Brain microvascular endothelial cell (primary cell): Measurements from ENCODE around the gene BRI3BP.
"Not testable (repeated sequence)": the region's sequence is repeated elsewhere in the genome, so short reads cannot be mapped to it uniquely, and the experiment has no call there.

Experiments used
- DNase-seq: peaks from one replicate; pipeline ENCODE4 v3.0.0-alpha.2; 2020
- H3K27ac ChIP-seq: fragments of 250-450 bp; sonication (Bioruptor Pico); 2 replicates; pipeline ENCODE4 v1.5.1; 2020; ENCODE audit warnings: mild to moderate bottlenecking, moderate library complexity
- H3K27me3 ChIP-seq: fragments of 250-450 bp; sonication (Bioruptor Pico); replicated peaks from 2 replicates; pipeline ENCODE4 v1.5.1; 2020; ENCODE audit warnings: mild to moderate bottlenecking
- H3K36me3 ChIP-seq: fragments of 250-450 bp; sonication (Bioruptor Pico); replicated peaks from 2 replicates; pipeline ENCODE4 v1.5.1; 2020; ENCODE audit warnings: mild to moderate bottlenecking
- H3K4me3 ChIP-seq: 2 replicates; pipeline ENCODE4 v1.5.1; 2011; ENCODE audit warnings: low read depth, mild to moderate bottlenecking, control low read depth, low read length, moderate library complexity
- CTCF ChIP-seq: IDR thresholded peaks from 2 replicates; pipeline ENCODE4 v1.5.1; 2011; ENCODE audit warnings: low read depth, mild to moderate bottlenecking, moderate library complexity, low read length, control low read depth, inconsistent platforms; ENCODE audit errors: missing control alignments
- in situ Hi-C: cut with HindIII; loops from 2 replicates; pipeline ENCODE4 v1.10.0; 2017; ENCODE audit warnings: low sequenced_read_pairs, low pct_ligation_motif_present

Gene BRI3BP

GRCh38 chr12:124975276-124975675 lies 18.2 kb upstream of the BRI3BP start:
- no peak overlapping the region for H3K4me3 ChIP-seq
- H3K27me3 ChIP-seq = no peaks in the 10 kb centered on the region
- in situ Hi-C loops = no loop called here
- no peak overlapping the region for H3K27ac ChIP-seq
- no peak for TF ChIP-seq CTCF
- DNase-seq = no peak
- peaks cover 53% of the 10 kb centered on the region for H3K36me3 ChIP-seq

GRCh38 chr12:124976999-124977398 lies 16.4 kb upstream of the BRI3BP start:
- H3K36me3 ChIP-seq = peaks cover 53% of the 10 kb centered on the region
- in situ Hi-C loops = no loop called here
- no peak overlapping the region for H3K27ac ChIP-seq
- no peak for DNase-seq
- TF ChIP-seq CTCF = no peak
- no peak overlapping the region for H3K4me3 ChIP-seq
- no peaks in the 10 kb centered on the region for H3K27me3 ChIP-seq

- H3K27ac ChIP-seq = no peak overlapping the region
- no peak for DNase-seq
- in situ Hi-C loops = no loop called here
- H3K4me3 ChIP-seq = no peak overlapping the region
- TF ChIP-seq CTCF = no peak
- H3K36me3 ChIP-seq = peaks cover 50% of the 10 kb centered on the region
- no peaks in the 10 kb centered on the region for H3K27me3 ChIP-seq
Observed at GRCh38 chr12:124979568-124979967, 13.9 kb upstream of the BRI3BP start.

GRCh38 chr12:124980098-124980892 lies 13.2 kb upstream of the BRI3BP start:
- Histone ChIP-seq H3K4me3 (no peak overlapping the region), H3K27ac (no peak overlapping the region), H3K27me3 (no peaks in the 10 kb centered on the region), H3K36me3 (peaks cover 50% of the 10 kb centered on the region)
- TF ChIP-seq CTCF = no peak
- no peak for DNase-seq
- in situ Hi-C loops = no loop called here

GRCh38 chr12:124986876-124987275 lies 6.6 kb upstream of the BRI3BP start:
- H3K4me3 ChIP-seq, in situ Hi-C loops, H3K27ac ChIP-seq, DNase-seq, H3K27me3 ChIP-seq: not testable (repeated sequence)
- H3K36me3 ChIP-seq = peaks cover 16% of the 10 kb centered on the region

GRCh38 chr12:124992874-124993625 lies 395 bp upstream of the BRI3BP start:
- TF ChIP-seq CTCF = peak; percentile 50
- no peak overlapping the region for H3K27ac ChIP-seq
- peak; percentile 6 for DNase-seq
- in situ Hi-C loops = no loop called here
- no peaks in the 10 kb centered on the region for H3K27me3 ChIP-seq
- no peaks in the 10 kb centered on the region for H3K36me3 ChIP-seq
- H3K4me3 ChIP-seq = peak overlapping the region; percentile 54
